HFF-Myc (cell line): ENCODE data around the gene USF2.

ENCODE experiments used
- DNase-seq: peaks from one replicate; pipeline ENCODE4 v3.0.0-alpha.2; 2011; ENCODE audit warnings: low read depth; ENCODE audit errors: extremely low read depth
- H3K4me3 ChIP-seq: replicated peaks from 2 replicates; pipeline ENCODE4 v1.5.1; 2011; ENCODE audit warnings: low read depth, mild to moderate bottlenecking, control low read depth, low read length
- TF ChIP-seq, protein P1 (sequence below): IDR thresholded peaks from 2 replicates; pipeline ENCODE4 v1.5.1; 2012; ENCODE audit warnings: mild to moderate bottlenecking, low read depth, low read length, control low read depth; ENCODE audit errors: missing control alignments

USF2 gene

DNA sequence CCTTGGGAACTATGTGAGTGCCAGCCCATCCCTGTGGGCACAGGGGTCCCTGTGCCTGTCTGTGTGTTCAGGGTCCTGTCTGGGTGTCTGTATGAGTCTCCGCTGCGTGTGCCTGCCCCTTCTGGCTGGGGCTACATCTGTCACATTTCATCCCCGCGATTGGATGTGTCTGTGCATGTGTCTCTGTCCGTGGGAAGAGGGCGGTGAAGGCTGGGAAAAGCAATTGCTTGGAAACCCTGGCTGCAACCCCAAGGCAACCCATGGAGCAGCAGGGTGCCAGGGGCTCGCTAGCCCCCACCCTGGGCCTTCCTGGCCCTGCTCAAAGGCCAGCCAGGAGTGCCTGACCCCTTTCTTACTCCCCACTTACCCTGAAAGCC is 24.6 kb downstream of the USF2 start:
- no peak for DNase-seq
- no peak overlapping the region for H3K4me3 ChIP-seq
- TF ChIP-seq, protein P1, sequence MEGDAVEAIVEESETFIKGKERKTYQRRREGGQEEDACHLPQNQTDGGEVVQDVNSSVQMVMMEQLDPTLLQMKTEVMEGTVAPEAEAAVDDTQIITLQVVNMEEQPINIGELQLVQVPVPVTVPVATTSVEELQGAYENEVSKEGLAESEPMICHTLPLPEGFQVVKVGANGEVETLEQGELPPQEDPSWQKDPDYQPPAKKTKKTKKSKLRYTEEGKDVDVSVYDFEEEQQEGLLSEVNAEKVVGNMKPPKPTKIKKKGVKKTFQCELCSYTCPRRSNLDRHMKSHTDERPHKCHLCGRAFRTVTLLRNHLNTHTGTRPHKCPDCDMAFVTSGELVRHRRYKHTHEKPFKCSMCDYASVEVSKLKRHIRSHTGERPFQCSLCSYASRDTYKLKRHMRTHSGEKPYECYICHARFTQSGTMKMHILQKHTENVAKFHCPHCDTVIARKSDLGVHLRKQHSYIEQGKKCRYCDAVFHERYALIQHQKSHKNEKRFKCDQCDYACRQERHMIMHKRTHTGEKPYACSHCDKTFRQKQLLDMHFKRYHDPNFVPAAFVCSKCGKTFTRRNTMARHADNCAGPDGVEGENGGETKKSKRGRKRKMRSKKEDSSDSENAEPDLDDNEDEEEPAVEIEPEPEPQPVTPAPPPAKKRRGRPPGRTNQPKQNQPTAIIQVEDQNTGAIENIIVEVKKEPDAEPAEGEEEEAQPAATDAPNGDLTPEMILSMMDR, result no peak

DNA sequence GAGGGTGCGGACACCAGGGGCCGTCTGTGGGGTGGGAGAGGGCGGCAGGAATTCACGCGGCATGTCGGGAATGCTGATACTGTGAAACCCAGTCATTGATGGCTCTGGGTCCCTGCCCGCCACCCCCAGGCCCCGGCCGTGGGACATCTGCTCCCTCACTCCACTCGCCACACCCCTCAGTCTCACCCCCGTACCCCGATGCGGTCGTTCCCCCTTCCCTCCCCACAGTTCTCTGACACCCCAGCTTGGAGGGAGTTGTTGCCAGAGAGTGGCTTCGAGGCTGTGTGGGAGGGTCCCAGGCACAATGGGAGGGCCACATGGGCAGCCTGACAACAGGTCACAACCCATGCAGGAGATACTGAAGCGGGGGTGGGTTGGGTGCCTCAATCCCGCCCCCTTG is 25.0 kb downstream of the USF2 start:
- no peak for DNase-seq
- TF ChIP-seq, protein P1, result no peak
- no peak overlapping the region for H3K4me3 ChIP-seq

DNA sequence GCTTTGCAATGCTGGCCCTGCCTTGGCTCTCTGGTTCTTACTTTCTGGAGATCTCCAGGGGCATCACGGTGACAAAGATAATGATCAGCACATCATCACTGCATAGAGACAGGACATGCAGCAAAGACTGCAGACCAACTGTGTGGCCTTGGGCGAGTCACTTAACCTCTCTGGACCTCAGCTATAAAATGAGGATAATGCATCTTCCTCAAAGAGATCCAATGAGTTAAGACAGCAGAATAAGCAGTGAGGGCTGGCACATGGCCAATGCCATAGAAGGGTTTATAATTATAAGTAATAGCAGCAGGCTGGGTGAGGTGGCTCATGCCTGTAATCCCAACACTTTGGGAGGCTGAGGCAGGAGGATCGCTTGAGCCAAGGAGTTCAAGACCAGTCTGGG is 25.6 kb downstream of the USF2 start:
- no peak overlapping the region for H3K4me3 ChIP-seq
- DNase-seq, result no peak
- TF ChIP-seq, protein P1, result no peak

DNA sequence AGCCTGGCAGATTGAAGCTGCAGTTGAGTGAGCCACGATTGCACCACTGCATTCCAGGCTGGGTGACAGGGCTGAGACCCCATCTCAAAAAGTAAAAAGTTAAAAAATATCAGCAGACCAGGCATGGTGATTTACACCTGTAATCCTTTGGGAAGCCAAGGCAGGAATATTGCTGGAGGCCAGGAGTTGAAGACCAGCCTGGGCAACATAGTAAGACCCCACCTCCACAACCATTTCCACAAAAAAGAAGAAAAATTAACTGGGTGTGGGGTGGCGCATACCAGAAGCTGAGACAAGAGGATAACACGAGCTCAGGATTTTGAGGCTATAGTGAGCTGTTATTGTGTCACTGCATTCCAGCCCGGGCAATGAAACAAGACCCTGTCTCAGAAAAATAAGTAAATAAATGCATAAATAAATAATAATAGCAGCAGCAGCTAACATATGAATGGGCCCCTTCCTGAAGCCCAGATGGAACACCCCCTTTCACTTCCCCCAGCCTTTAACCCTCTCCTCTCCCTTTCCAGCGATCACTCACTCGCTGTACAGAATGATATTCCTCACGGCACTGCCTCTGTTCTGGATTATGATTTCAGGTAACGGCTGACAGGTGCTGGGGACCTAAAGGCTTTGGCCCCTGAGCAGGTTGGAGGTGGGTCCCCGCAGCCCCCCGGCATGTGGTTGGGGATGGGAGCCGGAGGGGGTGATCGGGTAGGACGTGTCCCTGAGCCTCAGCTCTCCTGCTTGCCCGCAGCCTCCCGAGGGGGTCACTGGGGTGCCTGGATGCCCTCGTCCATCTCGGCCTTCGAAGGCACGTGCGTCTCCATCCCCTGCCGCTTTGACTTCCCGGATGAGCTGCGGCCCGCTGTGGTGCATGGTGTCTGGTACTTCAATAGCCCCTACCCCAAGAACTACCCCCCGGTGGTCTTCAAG is 26.4 kb downstream of the USF2 start:
- no peak for DNase-seq
- TF ChIP-seq, protein P1, result no peak
- H3K4me3 ChIP-seq, result no peak overlapping the region

DNA sequence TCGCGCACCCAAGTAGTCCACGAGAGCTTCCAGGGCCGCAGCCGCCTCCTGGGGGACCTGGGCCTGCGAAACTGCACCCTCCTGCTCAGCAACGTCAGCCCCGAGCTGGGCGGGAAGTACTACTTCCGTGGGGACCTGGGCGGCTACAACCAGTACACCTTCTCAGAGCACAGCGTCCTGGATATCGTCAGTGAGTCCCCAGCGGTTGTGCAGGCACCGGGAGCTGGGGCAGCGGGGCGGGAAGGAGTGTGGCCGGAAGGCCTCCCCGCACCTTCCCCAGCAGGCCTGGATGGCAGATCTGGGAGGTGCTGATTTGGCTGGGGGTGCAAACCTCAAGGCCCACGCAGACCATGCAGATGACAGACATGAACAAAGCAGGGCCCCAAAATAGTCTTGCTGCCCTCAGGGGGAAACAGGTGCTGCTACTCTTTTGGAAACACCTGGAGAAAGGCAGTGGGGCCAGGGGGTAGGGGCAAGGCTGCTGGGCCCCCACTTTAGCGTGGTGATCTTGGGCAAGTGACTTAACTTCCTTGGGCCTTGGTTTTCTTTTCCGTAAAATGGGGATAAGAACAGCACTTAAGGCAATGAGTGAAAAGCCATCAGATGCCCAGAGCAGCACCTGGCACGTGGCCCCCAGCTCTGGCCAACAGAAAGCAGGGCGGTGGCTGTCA is 27.2 kb downstream of the USF2 start:
- DNase-seq, result no peak
- TF ChIP-seq, protein P1, result no peak
- no peak overlapping the region for H3K4me3 ChIP-seq

DNA sequence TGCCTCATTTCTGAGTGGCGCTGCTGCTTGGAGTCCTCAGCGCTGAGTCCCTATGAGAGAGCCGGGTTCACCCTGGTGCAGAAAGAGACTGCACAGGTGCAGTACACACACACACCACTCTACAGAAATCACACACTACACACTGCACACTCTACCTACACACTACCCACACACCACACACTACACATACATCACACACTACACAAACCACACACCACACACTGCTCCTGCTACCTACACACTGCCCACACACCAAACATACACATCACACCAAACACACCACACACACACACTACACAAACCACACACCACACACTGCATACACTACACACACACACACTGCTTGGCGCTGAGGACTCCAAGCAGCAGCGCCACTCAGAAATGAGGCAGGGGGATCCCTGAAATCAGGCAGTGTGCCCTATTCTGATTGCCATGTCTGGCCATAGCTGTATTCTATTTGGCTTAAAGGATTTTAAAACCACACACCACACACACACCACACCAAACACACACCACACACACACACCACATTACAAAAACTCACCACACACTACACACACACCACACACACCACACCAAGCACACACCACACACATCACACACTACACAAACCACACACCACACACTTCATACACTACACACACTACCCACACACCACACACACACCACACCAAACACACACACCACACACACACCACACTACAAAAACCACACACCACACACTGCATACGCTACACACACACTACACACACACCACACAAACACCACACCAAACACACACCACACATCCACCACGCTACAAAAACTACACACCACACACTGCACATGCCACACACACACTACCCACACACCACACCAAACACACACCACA is 28.1 kb downstream of the USF2 start:
- TF ChIP-seq, protein P1, result no peak
- DNase-seq, result no peak
- no peak overlapping the region for H3K4me3 ChIP-seq
